ENCODE data around the gene RAB40AL. TPM values are rescaled to one million over a fixed set of nuclear protein-coding genes. Genes with fewer than 3 reads are reported as not detected.

The RAB40AL gene
- total and polyA plus RNA-seq, 2 of the 8 experiments (the other 6 are each of a cell fraction or from before 2014, with no cell fraction given) = 0.27 to 0.30 TPM

- TF ChIP-seq EP300 (IDR thresholded peaks at IDR 0.05; ENCODE audit: borderline replicate concordance in 1 of 2, low read depth in 2 of 2, low read length in 2 of 2) (no peak), HDAC6 (IDR thresholded peaks at IDR 0.05; ENCODE audit: low read depth, low read length) (no peak)
Observed at GRCh38 chrX:102930990-102931756, 5.9 kb upstream of the RAB40AL start (continued).

Measured in H1 (cell line).